ENCODE results near the gene MAPKAPK5.
"Not testable (repeated sequence)": the region's sequence is repeated elsewhere in the genome, so short reads cannot be mapped to it uniquely, and the experiment has no call there.

DNA sequence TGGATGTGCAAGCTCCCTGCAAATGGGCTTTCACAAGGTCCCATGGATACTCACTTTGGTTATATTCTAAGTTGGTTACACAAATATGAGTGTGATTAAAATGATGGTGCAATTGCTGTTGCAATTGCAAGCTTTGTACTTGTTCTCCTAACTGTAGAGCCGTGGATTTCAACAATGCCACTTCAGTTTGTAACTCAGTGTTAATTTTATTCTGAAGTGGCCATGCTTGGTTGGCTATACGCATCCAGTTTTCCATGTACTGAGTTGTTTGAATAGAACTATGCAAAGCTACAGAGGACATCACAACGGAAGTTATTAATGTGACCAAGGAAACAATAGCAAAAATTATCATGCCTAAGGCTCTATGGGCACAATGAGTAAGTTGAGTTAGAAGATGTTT is 25.1 kb upstream of the MAPKAPK5 start:
- not testable (repeated sequence) for TF ChIP-seq POLR2A (IDR thresholded peaks at IDR 0.05; ENCODE audit: low read length); GATA1 (IDR thresholded peaks at IDR 0.05; ENCODE audit: low read depth, low read length)
